Activated CD4-positive, alpha-beta memory T cell treated with anti-CD3 and anti-CD28 coated beads, Interleukin-2, amount 10 ng/mL, durations not matched to agents 7 days and 5 days (primary cell): Measurements from ENCODE around the gene C12orf57. TPM values are rescaled to one million over a fixed set of nuclear protein-coding genes. Genes with fewer than 3 reads are reported as not detected.
A peak's percentile ranks its signal among the peaks of the same experiment; 100 is the strongest.
"Not testable (repeated sequence)": the region's sequence is repeated elsewhere in the genome, so short reads cannot be mapped to it uniquely, and the experiment has no call there.

Experiments used
- CTCF ChIA-PET: fragments of 350-600 bp; sonication (Branson Sonifier 250); formaldehyde crosslinking; loops from one replicate; lab custom pipeline; 2021; ENCODE audit warnings: antibody characterized with exemption, inconsistent platforms; lab: Charles Lee
- POLR2A ChIA-PET: fragments of 350-600 bp; sonication (Branson Sonifier 250); formaldehyde crosslinking; loops from one replicate; lab custom pipeline; 2021; ENCODE audit warnings: antibody characterized with exemption; lab: Charles Lee
- DNase-seq: peaks from one replicate; pipeline ENCODE4 v3.0.0-alpha.2; 2020
- H3K27ac Mint-ChIP-seq: one replicate; pipeline ENCODE4 v1.8.0; 2021; ENCODE audit warnings: mild to moderate bottlenecking, mixed read lengths
- H3K27me3 Mint-ChIP-seq: one replicate; pipeline ENCODE4 v1.8.0; 2021; ENCODE audit warnings: mixed read lengths
- H3K36me3 Mint-ChIP-seq: one replicate; pipeline ENCODE4 v1.8.0; 2021; ENCODE audit warnings: low read depth, mixed read lengths
- H3K4me1 Mint-ChIP-seq: one replicate; pipeline ENCODE4 v1.8.0; 2021; ENCODE audit warnings: mixed read lengths
- H3K4me3 Mint-ChIP-seq: one replicate; pipeline ENCODE4 v1.8.0; 2021; ENCODE audit warnings: mild to moderate bottlenecking, mixed read lengths
- H3K9me3 Mint-ChIP-seq: one replicate; pipeline ENCODE4 v1.8.0; 2021; ENCODE audit warnings: mixed read lengths
- total RNA-seq, 2 experiments: library from RNA; stranded (reverse); gene quantifications; one replicate each; pipeline ENCODE4 v1.2.3, GENCODE V29; 2021

The C12orf57 gene, protein sequence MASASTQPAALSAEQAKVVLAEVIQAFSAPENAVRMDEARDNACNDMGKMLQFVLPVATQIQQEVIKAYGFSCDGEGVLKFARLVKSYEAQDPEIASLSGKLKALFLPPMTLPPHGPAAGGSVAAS
- total RNA-seq = 100 to 1,000 TPM; 141 TPM

DNA sequence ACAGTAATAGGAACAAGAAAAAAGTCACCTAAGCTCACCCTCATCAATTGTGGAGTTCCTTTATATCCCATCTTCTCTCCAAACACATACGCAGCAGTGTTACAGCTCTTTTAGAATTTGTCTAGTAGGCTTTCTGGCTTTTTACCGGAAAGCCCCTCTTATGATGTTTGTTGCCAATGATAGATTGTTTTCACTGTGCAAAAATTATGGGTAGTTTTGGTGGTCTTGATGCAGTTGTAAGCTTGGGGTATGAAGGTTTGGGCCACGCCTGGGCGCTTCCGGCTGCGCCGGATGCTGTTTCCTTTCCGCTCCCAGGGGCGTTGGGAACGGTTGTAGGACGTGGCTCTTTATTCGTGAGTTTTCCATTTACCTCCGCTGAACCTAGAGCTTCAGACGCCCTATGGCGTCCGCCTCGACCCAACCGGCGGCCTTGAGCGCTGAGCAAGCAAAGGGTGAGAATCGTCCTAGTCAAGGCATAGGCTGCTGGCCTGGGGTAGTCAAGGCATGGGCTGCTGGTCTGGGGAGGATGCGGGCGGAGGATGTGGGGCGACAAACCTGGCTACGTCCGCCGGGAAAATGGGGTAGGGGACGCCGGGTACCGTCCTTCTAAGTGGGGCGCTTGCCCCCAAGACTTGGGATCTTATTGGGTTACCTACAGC is at the start of gene C12orf57, which contains the start of gene RNU7-1:
C12orf57 (plus strand) TSS at position 301 of the 659 bp plus-strand sequence; CDS start at position 401, 100 bp downstream.
RNU7-1 (plus strand) TSS at position 95 of the 659 bp plus-strand sequence.
- H3K4me3 Mint-ChIP-seq = peak within 1 kb of the TSS; percentile 86
- no peaks in the 10 kb centered on the region for H3K9me3 Mint-ChIP-seq
- CTCF ChIA-PET = interaction anchor here (0.6 to 11.2 kb wide), 23 partner anchors 9 to 254 kb away, joined by 3 to 465 read pairs (median 6); partner anchors contain the start of genes C1R, C1RL, CDCA3 and LPCAT3
- POLR2A ChIA-PET = interaction anchor here (0.6 to 11.8 kb wide), 59 partner anchors 9 to 1016 kb away, joined by 3 to 1188 read pairs (median 5); partner anchors contain the start of genes ATN1, C1R, C1RL and CD4
- H3K27me3 Mint-ChIP-seq = no peaks in the 10 kb centered on the region
- peaks cover 3% of the 10 kb centered on the region for H3K36me3 Mint-ChIP-seq
- peak; percentile 89 for DNase-seq
- H3K4me1 Mint-ChIP-seq = peaks cover 55% of the 10 kb centered on the region
- H3K27ac Mint-ChIP-seq = peak within 1 kb of the TSS; percentile 93

DNA sequence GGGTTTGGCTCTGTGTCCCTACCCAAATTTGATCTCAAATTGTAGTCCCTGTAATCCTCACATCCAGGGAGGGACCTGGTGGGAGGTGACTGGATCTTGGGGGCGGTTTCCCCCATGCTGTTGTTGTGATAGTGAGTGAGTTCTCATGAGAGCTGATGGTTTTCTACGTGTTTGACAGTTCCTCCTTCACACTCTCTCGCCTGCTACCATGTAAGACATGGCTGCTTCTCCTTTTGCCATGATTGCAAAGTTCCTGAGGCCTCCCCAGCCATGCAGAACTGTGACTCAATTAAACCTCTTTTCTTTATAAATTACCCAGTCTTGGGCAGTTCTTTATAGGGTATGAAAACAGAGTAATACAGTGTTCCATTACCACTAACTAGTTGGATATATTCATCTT is 49.5 kb upstream of the C12orf57 start:
- H3K9me3 Mint-ChIP-seq = no peaks in the 10 kb centered on the region
- ChIA-PET POLR2A (interaction anchor here (0.8 to 1.6 kb wide), 4 partner anchors 8 to 43 kb away, joined by 3 to 5 read pairs (median 4); partner anchors contain the start of genes CDCA3, ENO2 and LRRC23), CTCF (interaction anchor here (0.9 to 1.1 kb wide), 2 partner anchors 22 to 25 kb away, joined by 3 to 5 read pairs; partner anchors contain the start of gene SPSB2)
- no peak overlapping the region for H3K27ac Mint-ChIP-seq
- peaks cover 29% of the 10 kb centered on the region for H3K4me1 Mint-ChIP-seq
- no peak for DNase-seq
- peaks cover 6% of the 10 kb centered on the region for H3K36me3 Mint-ChIP-seq
- H3K27me3 Mint-ChIP-seq = no peaks in the 10 kb centered on the region
- H3K4me3 Mint-ChIP-seq = no peak overlapping the region

DNA sequence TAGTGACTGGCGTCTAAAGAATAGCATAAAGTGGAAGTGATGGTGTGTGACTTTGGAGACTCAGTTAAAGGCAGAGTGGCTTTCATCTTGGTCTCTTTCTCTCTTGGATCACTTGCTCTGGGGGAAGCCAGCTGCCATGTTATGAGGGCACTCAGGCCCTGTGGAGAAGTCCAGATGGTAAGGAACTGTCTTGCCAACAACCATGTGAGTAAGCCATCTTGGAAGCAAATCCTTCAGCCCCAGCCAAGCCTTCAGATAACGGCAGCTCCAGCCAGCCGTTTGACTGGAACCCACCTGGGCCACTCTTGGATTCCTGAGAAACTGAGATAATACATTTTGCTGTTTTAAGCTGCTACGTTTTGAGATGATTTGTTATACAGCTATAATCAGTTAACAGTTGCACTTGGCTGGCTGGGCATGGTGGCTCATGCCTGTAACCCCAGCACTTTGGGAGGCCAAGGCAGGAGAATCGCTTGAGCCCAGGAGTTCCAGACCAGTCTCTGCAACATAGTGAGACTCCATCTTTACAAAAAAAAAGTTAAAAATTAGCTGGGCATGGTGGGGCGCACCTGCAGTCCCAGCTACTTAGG is 46.9 kb upstream of the C12orf57 start:
- no peaks in the 10 kb centered on the region for H3K27me3 Mint-ChIP-seq
- H3K27ac Mint-ChIP-seq = no peak overlapping the region
- DNase-seq = no peak
- no peaks in the 10 kb centered on the region for H3K9me3 Mint-ChIP-seq
- CTCF ChIA-PET = interaction anchor here (0.6 to 1.8 kb wide), 4 partner anchors 24 to 41 kb away, joined by 3 to 8 read pairs (median 4); partner anchors contain the start of gene SPSB2
- H3K36me3 Mint-ChIP-seq = no peaks in the 10 kb centered on the region
- H3K4me3 Mint-ChIP-seq = no peak overlapping the region
- peaks cover 10% of the 10 kb centered on the region for H3K4me1 Mint-ChIP-seq
- POLR2A ChIA-PET = interaction anchor here (0.7 kb wide), 1 partner anchor 10 kb away, joined by 3 read pairs; no protein-coding TSS in a partner anchor

DNA sequence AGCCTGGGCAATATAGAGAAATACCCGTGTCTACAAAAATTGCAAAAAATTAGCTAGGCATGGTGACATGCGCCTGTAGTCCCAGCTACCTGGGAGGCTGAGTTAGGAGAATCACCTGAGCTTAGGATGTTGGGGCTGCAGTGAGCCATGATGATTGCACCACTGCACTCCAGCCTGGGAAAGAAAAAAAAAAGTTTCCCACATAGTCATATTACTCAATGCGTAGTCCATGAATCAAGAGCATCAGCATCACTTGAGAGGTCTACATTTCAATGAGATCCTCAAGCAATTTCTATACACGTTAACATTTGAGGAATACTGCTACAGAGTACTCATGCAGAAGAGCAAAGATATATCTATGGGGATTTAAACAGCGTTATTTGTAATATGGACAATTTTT is 44.4 kb upstream of the C12orf57 start:
- DNase-seq = no peak
- no peaks in the 10 kb centered on the region for H3K36me3 Mint-ChIP-seq
- H3K27ac Mint-ChIP-seq = no peak overlapping the region
- POLR2A ChIA-PET = interaction anchor here (1.5 to 1.9 kb wide), 3 partner anchors 8 to 46 kb away, joined by 5 to 6 read pairs (median 6); partner anchors contain the start of gene ENO2
- H3K9me3 Mint-ChIP-seq = no peaks in the 10 kb centered on the region
- no peaks in the 10 kb centered on the region for H3K27me3 Mint-ChIP-seq
- H3K4me3 Mint-ChIP-seq = no peak overlapping the region
- H3K4me1 Mint-ChIP-seq = peaks cover 2% of the 10 kb centered on the region
- CTCF ChIA-PET = interaction anchor here (0.8 kb wide), 1 partner anchor 8 kb away, joined by 6 read pairs; no protein-coding TSS in a partner anchor

DNA sequence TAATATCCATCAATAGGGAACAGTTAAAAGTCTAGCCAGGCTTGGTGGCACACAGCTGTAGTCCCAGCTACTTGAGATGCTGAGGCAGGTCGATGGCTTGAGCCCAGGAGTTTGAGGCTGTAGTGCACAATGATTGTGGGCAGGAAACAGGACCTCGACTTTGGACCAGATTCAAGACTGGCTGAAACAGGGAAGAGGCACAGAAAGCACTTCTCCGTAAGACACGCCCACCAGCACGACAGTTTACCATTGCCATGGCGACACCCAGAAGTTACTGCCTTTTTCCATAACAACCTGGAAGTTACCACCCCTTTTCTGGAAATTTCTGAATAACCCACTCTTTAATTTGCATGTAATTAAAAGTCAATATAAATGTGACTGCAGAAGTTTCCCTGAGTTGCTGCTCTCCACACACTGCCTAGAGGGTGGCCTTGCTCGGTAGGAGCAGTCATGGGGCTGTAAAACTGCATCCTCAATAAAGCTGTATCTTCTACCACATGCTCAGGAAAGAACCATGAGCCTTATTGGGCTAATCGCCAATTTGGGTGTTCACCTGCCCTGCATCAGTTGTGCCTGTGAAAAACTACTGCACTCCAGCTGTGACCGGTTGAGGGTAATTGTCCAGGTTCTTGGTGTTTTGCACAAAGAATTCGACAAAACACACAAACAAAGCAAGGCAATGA is 43.8 kb upstream of the C12orf57 start:
- H3K9me3 Mint-ChIP-seq = no peaks in the 10 kb centered on the region
- DNase-seq = no peak
- H3K36me3 Mint-ChIP-seq = no peaks in the 10 kb centered on the region
- no peaks in the 10 kb centered on the region for H3K27me3 Mint-ChIP-seq
- peaks cover 2% of the 10 kb centered on the region for H3K4me1 Mint-ChIP-seq
- CTCF ChIA-PET = interaction anchor here (0.8 to 1.2 kb wide), 2 partner anchors 9 kb away, joined by 4 to 6 read pairs; no protein-coding TSS in a partner anchor
- POLR2A ChIA-PET = interaction anchor here (1.5 to 1.9 kb wide), 3 partner anchors 9 to 47 kb away, joined by 5 to 6 read pairs (median 6); partner anchors contain the start of gene ENO2
- no peak overlapping the region for H3K4me3 Mint-ChIP-seq
- no peak overlapping the region for H3K27ac Mint-ChIP-seq

DNA sequence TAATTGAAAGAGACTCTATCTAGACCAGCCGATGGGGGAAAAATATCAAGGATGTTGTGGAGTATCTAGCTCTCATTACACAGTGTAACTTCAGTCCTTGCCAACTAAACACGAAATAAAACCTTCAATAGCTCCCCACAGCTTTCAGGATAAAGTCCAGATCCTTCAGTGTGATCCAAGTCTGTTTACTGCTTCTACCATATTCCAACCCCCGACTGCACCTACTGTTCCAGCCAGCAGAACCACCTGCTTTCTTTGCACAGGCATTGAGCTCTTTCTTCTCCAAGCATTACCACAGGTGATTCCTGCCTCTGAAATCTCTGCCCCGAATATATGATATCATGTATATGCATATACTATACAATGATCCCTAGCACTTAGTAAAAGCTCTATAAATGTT is 41.4 kb upstream of the C12orf57 start:
- no peaks in the 10 kb centered on the region for H3K36me3 Mint-ChIP-seq
- no peaks in the 10 kb centered on the region for H3K9me3 Mint-ChIP-seq
- H3K27me3 Mint-ChIP-seq = no peaks in the 10 kb centered on the region
- POLR2A ChIA-PET = interaction anchor here (0.8 to 8.9 kb wide), 3 partner anchors 8 to 41 kb away, joined by 3 to 53 read pairs (median 6); partner anchors contain the start of genes C12orf57 and RNU7-1
- peaks cover 2% of the 10 kb centered on the region for H3K4me1 Mint-ChIP-seq
- DNase-seq = no peak
- no peak overlapping the region for H3K27ac Mint-ChIP-seq
- CTCF ChIA-PET = interaction anchor here (0.8 to 3.5 kb wide), 3 partner anchors 11 to 29 kb away, joined by 3 to 17 read pairs (median 13); partner anchors contain the start of genes ENO2 and SPSB2
- no peak overlapping the region for H3K4me3 Mint-ChIP-seq

DNA sequence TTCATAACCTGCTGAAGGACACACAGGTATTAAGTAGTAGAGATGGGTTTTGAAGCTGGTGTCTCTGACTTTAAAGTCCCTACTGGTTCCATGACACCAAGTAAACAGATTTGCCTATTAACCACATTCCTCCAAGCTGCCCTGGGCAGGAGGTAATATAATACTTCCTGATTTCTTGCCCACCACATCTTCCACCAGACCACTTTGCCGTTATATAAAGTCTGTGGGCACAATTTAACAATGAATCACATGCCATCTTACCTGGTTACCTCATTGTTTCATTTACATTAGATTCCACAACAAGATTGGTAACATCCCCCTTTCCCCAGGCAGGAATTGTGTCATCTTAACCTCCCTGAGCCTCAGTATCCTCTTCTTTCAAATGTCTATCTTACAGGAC is 40.1 kb upstream of the C12orf57 start:
- Mint-ChIP-seq H3K4me3 (no peak overlapping the region), H3K4me1 (peaks cover 2% of the 10 kb centered on the region), H3K36me3 (no peaks in the 10 kb centered on the region), H3K27me3 (no peaks in the 10 kb centered on the region), H3K9me3 (no peaks in the 10 kb centered on the region), H3K27ac (no peak overlapping the region)
- ChIA-PET POLR2A (interaction anchor here (5.8 to 8.9 kb wide), 2 partner anchors 12 to 31 kb away, joined by 40 to 53 read pairs; partner anchors contain the start of gene SPSB2), CTCF (interaction anchor here (0.9 to 6.1 kb wide), 3 partner anchors 13 to 31 kb away, joined by 5 to 28 read pairs (median 17); partner anchors contain the start of gene SPSB2)
- no peak for DNase-seq

DNA sequence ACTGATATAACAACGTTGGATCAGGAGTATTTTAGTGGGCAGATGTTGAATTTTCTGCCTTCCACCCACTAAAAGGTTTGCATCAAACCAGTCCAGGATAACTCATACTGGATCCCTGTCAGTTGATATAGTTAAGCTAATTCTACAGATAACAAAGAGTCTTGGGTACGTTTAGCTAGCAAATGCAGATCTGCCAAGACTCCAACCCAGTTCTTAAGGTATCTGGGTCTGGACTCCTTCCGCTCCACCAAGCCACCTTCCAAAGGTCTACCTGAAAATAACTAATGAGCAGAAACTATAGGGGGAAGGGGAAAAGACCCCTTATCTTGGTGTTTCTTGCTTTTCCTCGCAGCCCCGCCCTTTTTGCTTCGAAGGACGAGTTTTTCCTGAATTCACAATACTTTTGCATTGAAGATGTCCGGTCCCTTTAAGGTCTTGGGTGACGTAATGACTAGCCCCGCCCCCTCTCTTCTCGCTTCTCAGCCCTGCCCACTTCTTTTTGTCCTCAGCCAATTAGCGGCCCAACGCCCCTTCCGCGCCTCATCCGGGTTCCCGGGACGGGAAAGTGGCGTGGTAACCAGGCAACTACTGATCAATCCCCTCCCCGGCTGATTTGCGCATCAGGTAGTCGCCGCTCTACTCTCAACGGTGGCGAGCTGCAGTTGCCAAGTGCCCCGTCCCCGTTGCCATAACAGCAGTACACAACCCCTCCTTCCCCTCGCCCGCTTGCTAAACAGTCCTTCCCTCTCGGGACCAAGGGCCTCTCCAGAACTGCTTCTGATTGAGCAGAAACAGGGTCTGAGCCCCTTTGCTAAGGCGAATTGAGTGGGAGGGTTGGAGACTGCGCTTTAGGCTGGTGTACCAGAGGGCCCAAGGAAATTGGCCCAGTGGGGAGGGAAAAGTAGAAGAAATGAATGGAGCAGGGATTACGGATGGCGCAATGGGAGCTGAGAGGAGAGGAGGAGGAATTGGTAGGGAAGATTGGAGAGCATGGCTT is 39.2 kb upstream of the C12orf57 start, which contains the start of gene LRRC23:
LRRC23 (plus strand) TSS at position 543 of the 997 bp plus-strand sequence. CDS start 812 bp downstream, outside the sequence.
- Mint-ChIP-seq H3K4me3 (no peak within 1 kb of the TSS), H3K9me3 (no peaks in the 10 kb centered on the region), H3K4me1 (peaks cover 2% of the 10 kb centered on the region), H3K27me3 (no peaks in the 10 kb centered on the region), H3K36me3 (no peaks in the 10 kb centered on the region), H3K27ac (no peak within 1 kb of the TSS)
- CTCF ChIA-PET = interaction anchor here (0.9 to 6.1 kb wide), 7 partner anchors 13 to 60 kb away, joined by 3 to 34 read pairs (median 5); partner anchors contain the start of gene SPSB2
- POLR2A ChIA-PET = interaction anchor here (0.8 to 8.9 kb wide), 13 partner anchors 9 to 206 kb away, joined by 3 to 53 read pairs (median 5); partner anchors contain the start of genes C12orf57, ENO2, RNU7-1 and SPSB2
- DNase-seq = peak; percentile 99

DNA sequence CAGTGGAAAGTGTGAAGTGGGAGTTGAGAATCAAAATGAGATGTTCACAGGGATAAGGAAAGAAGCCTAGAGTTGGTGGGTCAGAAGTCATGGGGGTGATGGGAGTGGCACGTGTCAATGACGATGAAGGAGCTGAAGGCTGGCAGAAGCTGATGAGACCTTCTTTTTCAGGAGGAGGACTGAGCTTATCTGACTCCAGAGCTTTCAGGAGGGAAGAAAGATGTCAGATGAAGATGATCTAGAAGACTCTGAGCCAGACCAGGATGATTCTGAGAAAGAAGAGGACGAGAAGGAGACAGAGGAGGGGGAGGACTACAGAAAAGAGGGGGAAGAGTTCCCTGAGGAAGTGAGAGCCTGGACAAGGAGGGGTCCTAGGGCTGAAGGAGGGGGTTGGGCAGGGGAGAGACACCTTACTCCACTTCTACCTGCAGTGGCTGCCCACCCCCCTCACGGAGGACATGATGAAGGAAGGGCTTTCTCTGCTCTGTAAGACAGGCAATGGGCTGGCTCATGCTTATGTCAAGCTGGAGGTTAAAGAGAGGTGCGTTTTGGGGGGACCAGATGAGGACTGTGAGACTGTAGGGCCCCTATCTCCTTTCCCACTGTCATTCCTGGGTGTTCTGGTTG is 38.3 kb upstream of the C12orf57 start:
- Mint-ChIP-seq H3K9me3 (no peaks in the 10 kb centered on the region), H3K27me3 (no peaks in the 10 kb centered on the region), H3K27ac (no peak overlapping the region), H3K4me1 (no peaks in the 10 kb centered on the region), H3K4me3 (no peak overlapping the region), H3K36me3 (no peaks in the 10 kb centered on the region)
- POLR2A ChIA-PET = interaction anchor here (0.5 to 8.9 kb wide), 13 partner anchors 8 to 282 kb away, joined by 3 to 53 read pairs (median 5); partner anchors contain the start of genes C12orf57, ENO2, RNU7-1 and SPSB2
- no peak for DNase-seq
- CTCF ChIA-PET = interaction anchor here (1.0 to 6.1 kb wide), 5 partner anchors 14 to 59 kb away, joined by 3 to 34 read pairs (median 5); no protein-coding TSS in a partner anchor

DNA sequence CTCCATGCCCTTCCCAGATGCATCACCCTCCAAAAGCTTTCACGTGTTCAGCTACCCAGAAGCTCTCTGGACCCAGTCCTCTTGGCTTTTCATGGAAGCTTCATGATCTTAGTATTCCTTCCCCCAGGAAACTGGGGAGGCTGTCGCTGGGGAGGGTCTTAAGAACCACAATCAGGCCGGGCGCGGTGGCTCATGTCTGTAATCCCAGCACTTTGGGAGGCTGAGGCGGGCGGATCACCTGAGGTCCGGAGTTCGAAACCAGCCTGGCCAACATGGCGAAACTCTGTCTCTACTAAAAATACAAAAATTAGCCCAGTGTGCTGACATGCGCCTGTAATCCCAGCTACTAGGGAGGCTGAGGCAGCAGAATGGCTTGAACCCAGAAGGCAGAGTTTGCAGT is 35.7 kb upstream of the C12orf57 start:
- H3K4me1 Mint-ChIP-seq, H3K4me3 Mint-ChIP-seq, H3K27ac Mint-ChIP-seq, H3K36me3 Mint-ChIP-seq, DNase-seq, H3K27me3 Mint-ChIP-seq, H3K9me3 Mint-ChIP-seq: not testable (repeated sequence)
- ChIA-PET CTCF (interaction anchor here (1.7 to 6.1 kb wide), 5 partner anchors 17 to 38 kb away, joined by 7 to 34 read pairs (median 11); partner anchors contain the start of gene SPSB2), POLR2A (interaction anchor here (1.1 to 8.9 kb wide), 7 partner anchors 12 to 57 kb away, joined by 3 to 53 read pairs (median 7); partner anchors contain the start of genes C12orf57, CDCA3, RNU7-1 and SPSB2)
